Measurements from ENCODE around the gene KLHL36. TPM values are rescaled to one million over a fixed set of nuclear protein-coding genes. Genes with fewer than 3 reads are reported as not detected.

Gene KLHL36
- total RNA-seq, 1 experiment from 2014 or later, result 56.1 TPM

GRCh38 chr16:84656649-84657048, 8.3 kb downstream of the KLHL36 start (continued):
- TF ChIP-seq STAT6 (CRISPR knock-in tag; conservative IDR thresholded peaks at IDR 0.05; ENCODE audit: low read depth), result no peak
- TF ChIP-seq CTCF (IDR thresholded peaks at IDR 0.05), result no peak
- TF ChIP-seq ATF3 (CRISPR knock-in tag; conservative IDR thresholded peaks at IDR 0.05), result no peak
- TF ChIP-seq HMGA2 (CRISPR knock-in tag; IDR thresholded peaks at IDR 0.05), result no peak
- TF ChIP-seq ATF2 (CRISPR knock-in tag; IDR thresholded peaks at IDR 0.05; ENCODE audit: borderline replicate concordance, low read depth), result no peak
- no peak for TF ChIP-seq ARID4B (CRISPR knock-in tag; IDR thresholded peaks at IDR 0.05; ENCODE audit: borderline replicate concordance)
- TF ChIP-seq JAZF1 (CRISPR knock-in tag; IDR thresholded peaks at IDR 0.05), result no peak
- TF ChIP-seq IRF2 (CRISPR knock-in tag; IDR thresholded peaks at IDR 0.05; ENCODE audit: borderline replicate concordance, low read depth), result no peak
- TF ChIP-seq ZNF396 (CRISPR knock-in tag; IDR thresholded peaks at IDR 0.05; ENCODE audit: borderline replicate concordance), result no peak
- no peak for TF ChIP-seq ZSCAN18 (CRISPR knock-in tag; IDR thresholded peaks at IDR 0.05)

- Mint-ChIP-seq H3K4me3 (no peak overlapping the region), H3K4me1 (no peaks in the 10 kb centered on the region), H3K27ac (no peak overlapping the region), H3K36me3 (peaks cover 63% of the 10 kb centered on the region), H3K9me3 (no peaks in the 10 kb centered on the region), H3K27me3 (ENCODE audit: low read depth) (no peaks in the 10 kb centered on the region)
- ChIA-PET POLR2A (no interaction called here), CTCF (interaction anchor here (0.6 to 1.4 kb wide), 2 partner anchors 15 to 20 kb away, joined by 4 read pairs; no protein-coding TSS in a partner anchor)
- DNase-seq (ENCODE audit: low spot score) (no peak), ATAC-seq (no peak)
- TF ChIP-seq ZBTB43 (CRISPR knock-in tag; IDR thresholded peaks at IDR 0.05) (no peak), SP1 (CRISPR knock-in tag; conservative IDR thresholded peaks at IDR 0.05) (no peak), MAX (CRISPR knock-in tag; IDR thresholded peaks at IDR 0.05) (no peak), HMGXB4 (CRISPR knock-in tag; IDR thresholded peaks at IDR 0.05) (no peak), NR2C2 (CRISPR knock-in tag; IDR thresholded peaks at IDR 0.05) (no peak), CREB1 (CRISPR knock-in tag; IDR thresholded peaks at IDR 0.05) (no peak), USF2 (CRISPR knock-in tag; IDR thresholded peaks at IDR 0.05) (no peak), OVOL2 (CRISPR knock-in tag; IDR thresholded peaks at IDR 0.05; ENCODE audit: borderline replicate concordance) (no peak)
Observed at GRCh38 chr16:84657229-84657837, 9.0 kb downstream of the KLHL36 start.
